SU-DHL-6 (cell line): ENCODE data around the gene AP3S1.

Source experiments
- H2AFZ ChIP-seq: fragments of 200-600 bp; sonication (generic); 2 replicates; pipeline ENCODE4 v1.6.1; 2014; ENCODE audit warnings: low read depth, mild to moderate bottlenecking, moderate library complexity, mixed read lengths, antibody characterized with exemption, low read length; ENCODE audit not compliant: severe bottlenecking
- H3F3A ChIP-seq: fragments of 200-600 bp; shearing (Covaris generic); 2 replicates; pipeline ENCODE4 v1.6.0; 2016; ENCODE audit warnings: antibody characterized with exemption, mild to moderate bottlenecking; ENCODE audit not compliant: insufficient read depth
- H3K27ac ChIP-seq: fragments of 200-600 bp; sonication (generic); 2 replicates; pipeline ENCODE4 v1.5.1; 2016; ENCODE audit warnings: low read depth, mild to moderate bottlenecking, low read length, moderate library complexity, mixed read lengths
- H3K27me3 ChIP-seq: fragments of 200-600 bp; sonication (generic), shearing (Covaris generic); 2 replicates; pipeline ENCODE4 v1.6.0; 2014; ENCODE audit warnings: mild to moderate bottlenecking, low read length
- H3K36me3 ChIP-seq: fragments of 200-600 bp; sonication (generic); 2 replicates; pipeline ENCODE4 v1.6.1; 2014; ENCODE audit warnings: mild to moderate bottlenecking, low read length, mixed read lengths
- H3K4me2 ChIP-seq: fragments of 300-600, 200-600 bp; shearing (Covaris generic), sonication (generic); 2 replicates; pipeline ENCODE4 v1.6.0; 2014; ENCODE audit warnings: low read length, low read depth, mild to moderate bottlenecking; ENCODE audit not compliant: poor library complexity, severe bottlenecking
- H3K4me3 ChIP-seq: fragments of 200-600 bp; sonication (generic); 2 replicates; pipeline ENCODE4 v1.5.1; 2014; ENCODE audit warnings: antibody characterized with exemption, low read length, mild to moderate bottlenecking, mixed read lengths; ENCODE audit not compliant: insufficient read depth, poor library complexity, severe bottlenecking
- H3K79me2 ChIP-seq: fragments of 200-600 bp; sonication (generic); 2 replicates; pipeline ENCODE4 v1.6.1; 2014; ENCODE audit warnings: mild to moderate bottlenecking, low read length, moderate library complexity; ENCODE audit not compliant: insufficient read depth
- H3K9ac ChIP-seq: fragments of 200-600 bp; sonication (generic); 2 replicates; pipeline ENCODE4 v1.7.0; 2014; ENCODE audit warnings: mild to moderate bottlenecking, low read length
- H3K9me2 ChIP-seq: fragments of 200-600 bp; sonication (generic); replicated peaks from 2 replicates; pipeline ENCODE4 v1.6.1; 2014; ENCODE audit warnings: low read length; ENCODE audit not compliant: insufficient read depth
- H3K9me3 ChIP-seq: fragments of 200-600 bp; sonication (generic); 2 replicates; pipeline ENCODE4 v1.6.1; 2014; ENCODE audit warnings: low read length, mixed read lengths; ENCODE audit not compliant: insufficient read depth
- H4K20me1 ChIP-seq: fragments of 200-600 bp; sonication (generic); 2 replicates; pipeline ENCODE4 v1.6.1; 2014; ENCODE audit warnings: low read depth, mild to moderate bottlenecking, antibody characterized with exemption, low read length, moderate library complexity, mixed read lengths
- EZH2phosphoT487 ChIP-seq: fragments of 200-600 bp; sonication (generic), shearing (Covaris generic); conservative IDR thresholded peaks from 2 replicates; pipeline ENCODE4 v1.6.1; 2018; ENCODE audit warnings: mild to moderate bottlenecking, antibody characterized with exemption, low read length, moderate library complexity, mixed read lengths
- TF ChIP-seq, protein P1 (sequence below): fragments of 200-600 bp; sonication (generic); IDR thresholded peaks from one replicate; pipeline ENCODE4 v1.5.1; 2017; ENCODE audit warnings: antibody characterized with exemption, mild to moderate bottlenecking, low read length, moderate library complexity; ENCODE audit not compliant: insufficient read depth, poor library complexity, severe bottlenecking

AP3S1 gene

DNA sequence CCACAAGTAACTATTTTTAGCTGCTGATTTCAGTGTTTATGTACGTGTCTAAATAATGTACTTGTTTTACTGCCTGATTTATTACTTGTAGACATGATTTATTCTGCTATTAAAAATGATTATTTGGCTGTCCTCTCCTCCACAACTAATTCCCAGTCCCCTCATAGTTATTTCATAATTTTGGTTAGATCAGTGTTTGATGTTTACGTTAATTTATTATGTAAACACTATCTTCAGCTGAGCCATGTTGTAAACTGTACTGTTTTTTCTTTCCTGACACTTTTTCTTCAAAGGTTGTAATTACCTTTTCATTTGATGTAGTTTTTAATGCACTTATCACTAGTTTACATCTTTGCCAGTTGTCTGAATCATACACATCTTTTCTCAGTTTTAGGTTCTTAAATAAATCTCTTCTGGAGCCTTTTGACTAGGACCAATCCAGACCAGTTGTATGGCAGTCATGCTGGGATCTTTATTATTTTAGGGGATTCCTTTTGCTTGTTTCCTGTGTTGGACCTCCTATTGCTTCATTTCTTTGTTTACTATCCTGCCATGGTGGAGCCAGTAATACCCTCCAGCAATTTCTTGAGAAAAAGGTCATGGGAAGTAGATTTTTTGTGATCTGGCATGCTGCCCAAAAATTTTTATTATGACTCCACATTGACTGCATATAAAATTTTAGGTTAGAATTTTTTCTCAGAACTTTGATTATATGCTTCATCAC, 16.1 kb downstream of the AP3S1 start:
- H3K79me2 ChIP-seq, result peaks cover 48% of the 10 kb centered on the region
- no peak overlapping the region for H3K9ac ChIP-seq
- no peak overlapping the region for H3K4me3 ChIP-seq
- H3K27me3 ChIP-seq, result no peaks in the 10 kb centered on the region
- peaks cover 4% of the 10 kb centered on the region; the same call in 1 of the 2 replicates for H3K36me3 ChIP-seq
- TF ChIP-seq, protein P1, sequence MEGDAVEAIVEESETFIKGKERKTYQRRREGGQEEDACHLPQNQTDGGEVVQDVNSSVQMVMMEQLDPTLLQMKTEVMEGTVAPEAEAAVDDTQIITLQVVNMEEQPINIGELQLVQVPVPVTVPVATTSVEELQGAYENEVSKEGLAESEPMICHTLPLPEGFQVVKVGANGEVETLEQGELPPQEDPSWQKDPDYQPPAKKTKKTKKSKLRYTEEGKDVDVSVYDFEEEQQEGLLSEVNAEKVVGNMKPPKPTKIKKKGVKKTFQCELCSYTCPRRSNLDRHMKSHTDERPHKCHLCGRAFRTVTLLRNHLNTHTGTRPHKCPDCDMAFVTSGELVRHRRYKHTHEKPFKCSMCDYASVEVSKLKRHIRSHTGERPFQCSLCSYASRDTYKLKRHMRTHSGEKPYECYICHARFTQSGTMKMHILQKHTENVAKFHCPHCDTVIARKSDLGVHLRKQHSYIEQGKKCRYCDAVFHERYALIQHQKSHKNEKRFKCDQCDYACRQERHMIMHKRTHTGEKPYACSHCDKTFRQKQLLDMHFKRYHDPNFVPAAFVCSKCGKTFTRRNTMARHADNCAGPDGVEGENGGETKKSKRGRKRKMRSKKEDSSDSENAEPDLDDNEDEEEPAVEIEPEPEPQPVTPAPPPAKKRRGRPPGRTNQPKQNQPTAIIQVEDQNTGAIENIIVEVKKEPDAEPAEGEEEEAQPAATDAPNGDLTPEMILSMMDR, result no peak
- TF ChIP-seq EZH2phosphoT487, result no peak
- H3K9me3 ChIP-seq, result no peaks in the 10 kb centered on the region
- no peak overlapping the region for H2AFZ ChIP-seq
- H3K27ac ChIP-seq, result no peak overlapping the region
- no peaks in the 10 kb centered on the region for H3K9me2 ChIP-seq
- H3F3A ChIP-seq, result no peaks in the 10 kb centered on the region
- peaks cover 14% of the 10 kb centered on the region; the same call in 1 of the 2 replicates for H4K20me1 ChIP-seq
- H3K4me2 ChIP-seq, result no peak overlapping the region

DNA sequence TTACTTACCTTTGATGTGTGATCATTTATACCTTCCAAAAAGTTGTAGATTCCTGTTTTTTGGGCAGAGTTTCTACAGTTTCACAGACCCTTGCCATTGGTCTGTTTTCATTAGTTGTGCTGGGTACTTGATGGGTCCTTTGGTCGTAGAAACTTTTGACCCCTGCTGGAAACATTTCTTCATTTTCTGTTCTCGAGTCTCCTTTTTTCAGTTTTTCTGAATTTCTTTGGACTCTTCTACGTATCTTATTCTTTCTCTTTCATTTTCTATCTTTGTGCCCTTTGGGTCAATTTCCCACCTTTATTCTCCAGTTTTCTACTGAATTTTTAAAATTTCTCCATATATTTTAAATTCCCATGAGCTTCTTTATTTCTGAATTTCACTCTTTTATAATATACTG, 16.7 kb downstream of the AP3S1 start:
- Histone ChIP-seq H3K36me3 (no peaks in the 10 kb centered on the region), H4K20me1 (peaks cover 9% of the 10 kb centered on the region; the same call in 1 of the 2 replicates), H3K27ac (no peak overlapping the region), H3K27me3 (no peaks in the 10 kb centered on the region), H3K79me2 (peaks cover 44% of the 10 kb centered on the region), H3K9me3 (no peaks in the 10 kb centered on the region), H3K4me2 (no peak overlapping the region), H3K9ac (no peak overlapping the region), H3K9me2 (no peaks in the 10 kb centered on the region), H2AFZ (no peak overlapping the region), H3F3A (no peaks in the 10 kb centered on the region), H3K4me3 (no peak overlapping the region)
- TF ChIP-seq, protein P1, result no peak
- TF ChIP-seq EZH2phosphoT487, result no peak

DNA sequence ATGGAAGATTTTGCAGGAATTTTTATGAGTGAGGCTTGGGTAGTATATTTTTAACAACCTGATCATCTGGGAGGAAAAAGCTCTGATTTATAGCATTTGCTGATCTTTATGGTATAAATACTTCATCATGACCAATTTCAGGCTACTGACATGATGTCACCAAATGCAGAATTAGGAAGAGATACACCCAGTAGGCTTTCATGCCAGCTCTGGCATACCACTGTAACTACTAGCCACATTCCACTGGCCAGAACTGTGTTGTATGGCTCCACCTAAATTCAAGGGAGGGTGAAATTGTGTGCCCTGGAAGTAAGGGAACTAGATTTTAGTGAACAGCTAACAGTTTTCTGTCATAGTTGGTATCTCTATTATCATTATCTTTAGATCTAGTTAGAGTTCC, 17.6 kb downstream of the AP3S1 start:
- Histone ChIP-seq H3K9me2 (no peaks in the 10 kb centered on the region), H4K20me1 (peaks cover 9% of the 10 kb centered on the region; the same call in 1 of the 2 replicates), H3K4me3 (no peak overlapping the region), H3K9ac (no peak overlapping the region), H3K36me3 (no peaks in the 10 kb centered on the region), H3K9me3 (no peaks in the 10 kb centered on the region), H3K79me2 (peaks cover 34% of the 10 kb centered on the region), H3F3A (no peaks in the 10 kb centered on the region), H3K27ac (no peak overlapping the region), H3K27me3 (no peaks in the 10 kb centered on the region), H2AFZ (no peak overlapping the region), H3K4me2 (no peak overlapping the region)
- no peak for TF ChIP-seq EZH2phosphoT487
- TF ChIP-seq, protein P1, result no peak
